ENCODE results near the gene LRRC66.
A peak's percentile ranks its signal among the peaks of the same experiment; 100 is the strongest.

- TF ChIP-seq CTCF (conservative IDR thresholded peaks at IDR 0.05; ENCODE audit: low read depth in 2 of 2) (peak; percentile 14 to 25; a peak in 3 of 4 replicates), POLR2AphosphoS5 (IDR thresholded peaks at IDR 0.05; ENCODE audit: low read depth) (no peak), EZH2phosphoT487 (IDR thresholded peaks at IDR 0.05; ENCODE audit: unreplicated experiment) (no peak), EZH2 (IDR thresholded peaks at IDR 0.05; ENCODE audit: low read depth, unreplicated experiment) (no peak), REST (IDR thresholded peaks at IDR 0.05; ENCODE audit: unreplicated experiment) (no peak), ZNF331 (CRISPR knock-in tag; IDR thresholded peaks at IDR 0.05; ENCODE audit: low read depth) (no peak), CREB1 (CRISPR knock-in tag; IDR thresholded peaks at IDR 0.05; ENCODE audit: low read depth) (no peak), JUNB (IDR thresholded peaks at IDR 0.05; ENCODE audit: unreplicated experiment) (no peak), ZNF114 (CRISPR knock-in tag; IDR thresholded peaks at IDR 0.05) (no peak)
These were observed 22.5 kb downstream of the LRRC66 start for GRCh38 chr4:51997647-51998046.

Measured in GM23338 (cell line).